Skeletal muscle satellite cell (primary cell): Measurements from ENCODE around the gene UNC45B.
"Not testable (repeated sequence)": the region's sequence is repeated elsewhere in the genome, so short reads cannot be mapped to it uniquely, and the experiment has no call there.

Experiments
- H3K27me3 ChIP-seq: 2 replicates; pipeline ENCODE4 v1.7.0; 2013; ENCODE audit warnings: low read length; ENCODE audit not compliant: control insufficient read depth, insufficient read depth
- H3K36me3 ChIP-seq: 2 replicates; pipeline ENCODE4 v1.7.0; 2013; ENCODE audit warnings: mild to moderate bottlenecking, control low read depth, low read length; ENCODE audit not compliant: insufficient read depth
- H3K4me1 ChIP-seq: 2 replicates; pipeline ENCODE4 v1.7.0; 2013; ENCODE audit warnings: low read length; ENCODE audit not compliant: control insufficient read depth, insufficient read depth
- H3K4me2 ChIP-seq: 2 replicates; pipeline ENCODE4 v1.7.0; 2013; ENCODE audit warnings: mild to moderate bottlenecking, low read length
- H3K4me3 ChIP-seq: 2 replicates; pipeline ENCODE4 v1.7.0; 2013; ENCODE audit warnings: low read length
- H3K9ac ChIP-seq: 2 replicates; pipeline ENCODE4 v1.7.0; 2013; ENCODE audit warnings: mild to moderate bottlenecking, low read depth, low read length, moderate library complexity
- H3K9me3 ChIP-seq: replicated peaks from 2 replicates; pipeline ENCODE4 v1.7.0; 2013; ENCODE audit warnings: mild to moderate bottlenecking, control low read depth, low read length

The UNC45B gene

DNA sequence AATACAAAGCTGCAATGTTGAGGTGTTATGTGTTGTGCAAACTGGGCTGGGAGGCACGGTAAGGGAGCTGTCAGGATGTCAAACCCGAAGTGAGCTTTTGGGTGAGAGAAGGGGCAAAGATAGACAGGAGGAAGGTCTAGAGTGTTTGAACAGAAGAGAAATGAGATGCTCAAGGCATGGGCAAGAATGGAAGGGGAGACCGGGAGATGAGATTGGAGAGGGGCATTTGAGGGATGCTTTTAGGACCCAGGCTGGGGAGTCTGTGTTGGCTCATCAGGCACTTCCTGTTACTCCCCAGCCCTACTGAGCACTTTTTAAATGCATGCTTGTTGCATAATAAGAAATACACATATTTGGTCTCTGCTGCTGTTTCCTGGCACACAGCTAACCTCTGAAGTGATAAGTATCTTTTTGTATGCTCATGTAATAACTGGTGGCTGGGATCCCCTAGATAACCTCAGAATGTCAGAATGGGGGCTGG lies 13.7 kb downstream of the UNC45B start:
- Histone ChIP-seq H3K4me2 (no peak overlapping the region), H3K27me3 (peaks cover 42% of the 10 kb centered on the region), H3K9ac (no peak overlapping the region), H3K4me1 (no peaks in the 10 kb centered on the region), H3K9me3 (no peaks in the 10 kb centered on the region), H3K4me3 (no peak overlapping the region), H3K36me3 (no peaks in the 10 kb centered on the region)

DNA sequence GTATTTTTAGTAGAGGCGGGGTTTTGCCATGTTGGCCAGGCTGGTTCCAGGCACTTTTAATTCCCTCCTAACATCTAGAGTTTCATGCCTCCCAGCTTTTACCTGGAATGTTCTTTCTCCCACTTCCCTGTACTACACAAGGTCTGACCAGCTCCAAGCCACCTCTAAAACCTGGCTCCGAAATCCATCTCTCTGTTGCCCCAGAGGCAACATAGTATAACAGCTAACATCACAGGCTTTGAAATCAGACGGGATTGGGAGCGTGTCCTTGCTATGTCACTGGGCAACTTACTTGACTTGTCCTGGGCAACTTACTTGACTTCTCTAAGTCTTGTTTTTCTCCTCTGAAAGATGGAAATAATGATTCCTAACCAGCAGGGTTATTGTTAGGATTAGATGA lies 15.1 kb downstream of the UNC45B start:
- H3K4me2 ChIP-seq = no peak overlapping the region
- no peaks in the 10 kb centered on the region for H3K36me3 ChIP-seq
- H3K4me3 ChIP-seq = no peak overlapping the region
- H3K9ac ChIP-seq = no peak overlapping the region
- no peaks in the 10 kb centered on the region for H3K4me1 ChIP-seq
- H3K9me3 ChIP-seq = no peaks in the 10 kb centered on the region
- H3K27me3 ChIP-seq = peaks cover 46% of the 10 kb centered on the region

GRCh38 chr17:35163886-35164285 lies 16.3 kb downstream of the UNC45B start:
- Histone ChIP-seq H3K4me3 (no peak overlapping the region), H3K4me2 (no peak overlapping the region), H3K27me3 (peaks cover 40% of the 10 kb centered on the region), H3K9ac (no peak overlapping the region), H3K4me1 (no peaks in the 10 kb centered on the region), H3K9me3 (no peaks in the 10 kb centered on the region), H3K36me3 (no peaks in the 10 kb centered on the region)

GRCh38 chr17:35164716-35165115 lies 17.1 kb downstream of the UNC45B start:
- H3K9ac ChIP-seq = no peak overlapping the region
- peaks cover 34% of the 10 kb centered on the region for H3K27me3 ChIP-seq
- no peaks in the 10 kb centered on the region for H3K9me3 ChIP-seq
- no peaks in the 10 kb centered on the region for H3K36me3 ChIP-seq
- H3K4me1 ChIP-seq = no peaks in the 10 kb centered on the region
- H3K4me3 ChIP-seq = no peak overlapping the region
- no peak overlapping the region for H3K4me2 ChIP-seq

DNA sequence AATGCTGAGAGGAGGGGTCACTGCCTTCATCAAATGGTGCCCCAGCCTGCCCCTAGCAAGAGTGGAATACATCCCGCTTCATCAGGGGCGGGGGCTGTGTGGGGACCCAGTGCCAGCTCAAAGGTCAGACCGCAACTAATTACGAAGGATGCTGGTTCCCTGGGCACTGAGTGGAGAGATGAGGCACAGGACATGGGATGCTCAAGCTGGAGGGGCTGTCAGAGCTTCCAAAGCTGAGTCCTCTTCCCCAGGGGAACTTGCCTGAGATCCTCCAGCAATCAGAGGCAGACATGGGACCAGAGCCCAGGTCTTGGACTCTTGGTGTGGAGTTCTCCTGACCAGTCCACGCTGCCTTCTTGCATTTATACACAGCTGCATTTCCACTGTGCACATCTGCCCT lies 18.9 kb downstream of the UNC45B start:
- H3K4me2 ChIP-seq = no peak overlapping the region
- no peak overlapping the region for H3K9ac ChIP-seq

GRCh38 chr17:35167046-35167445 lies 19.4 kb downstream of the UNC45B start:
- no peak overlapping the region for H3K4me2 ChIP-seq
- no peak overlapping the region for H3K4me3 ChIP-seq
- H3K4me1 ChIP-seq = peaks cover 5% of the 10 kb centered on the region
- H3K9me3 ChIP-seq = no peaks in the 10 kb centered on the region
- H3K9ac ChIP-seq = no peak overlapping the region
- H3K36me3 ChIP-seq = no peaks in the 10 kb centered on the region
- peaks cover 22% of the 10 kb centered on the region for H3K27me3 ChIP-seq

More for the DNA sequence above, 18.9 kb downstream of the UNC45B start:
- Histone ChIP-seq H3K9me3 (no peaks in the 10 kb centered on the region), H3K36me3 (no peaks in the 10 kb centered on the region), H3K4me1 (peaks cover under 1% of the 10 kb centered on the region), H3K27me3 (peaks cover 26% of the 10 kb centered on the region), H3K4me3 (no peak overlapping the region)

- Histone ChIP-seq H3K4me2 (no peak overlapping the region), H3K36me3 (no peaks in the 10 kb centered on the region), H3K9ac (no peak overlapping the region), H3K4me1 (peaks cover 5% of the 10 kb centered on the region), H3K9me3 (no peaks in the 10 kb centered on the region), H3K27me3 (peaks cover 20% of the 10 kb centered on the region), H3K4me3 (no peak overlapping the region)
These were observed 20.0 kb downstream of the UNC45B start for GRCh38 chr17:35167666-35168065.

DNA sequence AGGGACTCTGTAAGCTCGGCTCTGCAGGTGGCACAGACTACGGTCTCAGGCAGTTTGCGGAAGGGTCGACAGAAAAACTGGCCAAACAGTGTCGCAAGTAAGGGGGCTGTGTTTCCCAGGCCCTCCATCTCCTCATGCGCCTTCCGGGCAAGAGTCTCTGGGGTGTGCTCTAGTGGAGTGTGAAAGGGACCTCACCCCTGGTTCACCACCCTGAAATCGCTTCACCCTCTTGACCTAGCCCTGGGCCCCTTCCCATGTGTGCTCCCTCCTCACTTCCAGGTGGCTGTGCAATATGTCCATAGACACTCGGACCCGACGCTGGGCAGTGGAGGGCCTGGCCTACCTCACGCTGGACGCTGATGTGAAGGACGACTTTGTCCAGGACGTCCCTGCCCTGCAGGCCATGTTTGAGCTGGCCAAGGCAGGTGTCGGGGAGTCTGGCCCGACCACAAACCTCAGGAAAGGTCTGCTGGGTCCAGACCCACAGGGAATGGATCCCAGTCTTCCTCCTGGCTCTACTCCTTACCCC lies 22.3 kb downstream of the UNC45B start:
- Histone ChIP-seq H3K9me3 (no peaks in the 10 kb centered on the region), H3K36me3 (no peaks in the 10 kb centered on the region), H3K4me3 (no peak overlapping the region), H3K4me1 (peaks cover 5% of the 10 kb centered on the region), H3K4me2 (no peak overlapping the region), H3K9ac (no peak overlapping the region), H3K27me3 (peaks cover 8% of the 10 kb centered on the region)

DNA sequence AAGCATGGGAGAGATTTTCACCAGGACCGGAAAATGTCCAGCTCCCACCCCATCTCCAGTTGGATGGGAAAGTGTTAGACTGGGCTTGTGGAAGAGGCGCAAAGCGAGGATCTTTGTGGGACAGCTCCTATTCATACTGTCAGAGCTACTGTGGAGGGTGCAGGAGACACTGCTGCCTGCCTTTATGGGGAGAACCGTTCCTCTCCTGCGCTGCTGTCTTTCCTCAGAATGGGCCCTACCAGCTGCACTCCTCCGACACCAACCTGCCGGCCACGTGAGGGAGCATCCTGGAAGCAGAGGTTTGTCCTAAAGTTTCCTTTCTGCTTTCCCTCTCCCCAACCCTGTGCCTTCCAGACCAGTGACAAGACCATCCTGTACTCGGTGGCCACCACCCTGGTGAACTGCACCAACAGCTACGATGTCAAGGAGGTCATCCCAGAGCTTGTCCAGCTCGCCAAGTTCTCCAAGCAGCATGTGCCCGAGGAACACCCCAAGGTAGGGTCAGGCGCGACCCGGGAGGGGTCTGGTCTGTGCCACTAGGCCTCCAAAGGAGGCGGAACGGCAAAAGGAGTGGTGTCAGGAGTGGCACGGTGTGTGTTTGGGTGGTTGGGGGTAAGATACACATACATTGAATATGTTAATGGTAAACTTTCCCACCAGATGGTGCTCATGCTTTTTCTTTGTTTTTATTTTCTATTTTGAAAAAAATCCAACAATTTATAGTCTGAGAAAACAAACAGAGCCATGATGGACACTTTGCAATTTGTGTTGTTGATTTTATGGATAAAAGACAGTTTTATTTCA lies 23.6 kb downstream of the UNC45B start:
- H3K36me3 ChIP-seq = no peaks in the 10 kb centered on the region
- H3K4me2 ChIP-seq = peak overlapping the region; percentile 68
- H3K27me3 ChIP-seq = peaks cover 17% of the 10 kb centered on the region
- peaks cover 5% of the 10 kb centered on the region for H3K4me1 ChIP-seq
- H3K4me3 ChIP-seq = peak overlapping the region; percentile 44
- no peaks in the 10 kb centered on the region for H3K9me3 ChIP-seq
- H3K9ac ChIP-seq = peak overlapping the region; percentile 2

DNA sequence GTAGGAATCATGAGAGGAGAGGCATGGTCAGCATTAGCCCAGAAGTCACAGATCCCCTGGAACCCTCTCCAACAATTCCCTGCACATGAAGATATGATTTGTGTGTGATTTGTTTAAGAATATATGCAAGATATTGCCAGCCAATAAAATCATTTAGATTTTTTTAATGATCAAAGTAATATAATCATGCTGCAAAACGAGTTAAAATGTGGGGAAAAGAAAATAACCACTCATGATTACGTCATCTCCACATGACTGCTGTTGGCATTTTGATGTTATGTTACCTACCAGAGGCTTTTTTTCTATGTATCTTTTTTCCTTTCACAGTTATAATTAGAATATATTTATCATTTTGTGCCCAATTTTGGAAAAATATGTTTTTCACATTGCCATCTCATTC lies 24.2 kb downstream of the UNC45B start:
- peak overlapping the region; percentile 44 for H3K4me3 ChIP-seq
- H3K4me2 ChIP-seq = peak overlapping the region; percentile 68
- H3K9ac ChIP-seq = peak overlapping the region; percentile 2
- H3K4me1 ChIP-seq = peaks cover 5% of the 10 kb centered on the region
- H3K36me3 ChIP-seq = no peaks in the 10 kb centered on the region
- H3K27me3 ChIP-seq = peaks cover 11% of the 10 kb centered on the region
- no peaks in the 10 kb centered on the region for H3K9me3 ChIP-seq

GRCh38 chr17:35172321-35172720 lies 24.7 kb downstream of the UNC45B start:
- H3K27me3 ChIP-seq = peaks cover 11% of the 10 kb centered on the region

GRCh38 chr17:35174835-35175334 lies 27.3 kb downstream of the UNC45B start:
- no peak overlapping the region for H3K4me3 ChIP-seq
- peaks cover 5% of the 10 kb centered on the region for H3K4me1 ChIP-seq
- no peaks in the 10 kb centered on the region for H3K36me3 ChIP-seq
- peaks cover 9% of the 10 kb centered on the region for H3K27me3 ChIP-seq
- H3K9ac ChIP-seq = no peak overlapping the region
- no peaks in the 10 kb centered on the region for H3K9me3 ChIP-seq
- H3K4me2 ChIP-seq = no peak overlapping the region

More at GRCh38 chr17:35172321-35172720, 24.7 kb downstream of the UNC45B start:
- H3K4me2 ChIP-seq, H3K4me1 ChIP-seq, H3K9ac ChIP-seq, H3K36me3 ChIP-seq, H3K4me3 ChIP-seq, H3K9me3 ChIP-seq: not testable (repeated sequence)
